Breast epithelium (tissue), 3 donors: ENCODE results near the gene DUSP7.

Experiments
- POLR2A ChIP-seq: fragments of 450-650 bp; IDR thresholded peaks from one replicate; pipeline ENCODE4 v1.6.1; 2016; ENCODE audit warnings: antibody characterized with exemption, mild to moderate bottlenecking, moderate library complexity
- POLR2AphosphoS5 ChIP-seq, 3 donors: sonication (generic); formaldehyde crosslinking; IDR thresholded peaks; one replicate each; pipeline ENCODE4 v1.6.1; 2017; ENCODE audit warnings: antibody characterized with exemption in 3 of 3

DNA sequence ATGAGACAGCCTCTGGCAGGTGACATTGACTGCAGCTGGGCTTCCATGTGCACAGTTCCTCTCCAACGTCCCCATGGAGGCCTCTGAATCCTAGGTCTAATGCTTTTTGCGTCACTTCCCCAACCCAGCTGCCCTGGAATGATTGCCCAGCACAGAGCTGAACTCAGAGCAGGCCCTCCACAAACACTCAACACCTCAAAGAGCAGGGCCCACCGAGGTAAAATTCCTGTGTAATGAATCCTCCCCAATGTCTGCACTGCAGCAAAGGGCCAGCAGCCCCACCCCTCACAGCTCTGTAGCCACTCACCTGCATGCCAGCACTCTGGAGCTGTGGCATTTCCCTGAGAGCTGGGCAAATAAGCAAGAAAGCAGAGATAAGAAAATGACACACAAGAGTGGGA, 42.6 kb upstream of the DUSP7 start:
- TF ChIP-seq POLR2AphosphoS5 (IDR thresholded peaks at IDR 0.05) (no peak), POLR2A (no peak)
